IMR-90 (cell line): ENCODE results near the gene VDAC2. TPM values are rescaled to one million over a fixed set of nuclear protein-coding genes. Genes with fewer than 3 reads are reported as not detected.

Experiments
- ATAC-seq: fragments of 200-7000 bp; cut with Tn5 transposase; 2 replicates; pipeline ENCODE4 v1.9.1; 2020; ENCODE audit warnings: low read depth, mild to moderate bottlenecking, moderate library complexity
- BruUV-seq: library from RNA; stranded (reverse); fragments of 400-500 nt; replicated peaks from 2 replicates; lab custom pipeline; 2021; lab: Mats Ljungman, UMichigan
- CTCF ChIA-PET: fragments of 300-600 bp; formaldehyde crosslinking; extraction: SDS; loops from one replicate; lab custom pipeline; 2021; ENCODE audit warnings: antibody characterized with exemption; lab: Yijun Ruan, JAX
- POLR2A ChIA-PET: fragments of 300-600 bp; sonication (Branson Sonifier 250); formaldehyde crosslinking; loops from one replicate; lab custom pipeline; 2022; ENCODE audit warnings: antibody characterized with exemption; ENCODE audit not compliant: unreplicated experiment; lab: Charles Lee
- DNase-seq: peaks from one replicate; pipeline ENCODE4 v3.0.0; 2013
- H2AFZ ChIP-seq: replicated peaks from 2 replicates; pipeline ENCODE3; 2013; ENCODE audit warnings: low read length, mild to moderate bottlenecking; ENCODE audit not compliant: poor library complexity
- H2AK5ac ChIP-seq: 2 replicates; pipeline ENCODE4 v1.6.1; 2013; ENCODE audit warnings: low read depth, low read length, inconsistent platforms
- H2AK9ac ChIP-seq: replicated peaks from 2 replicates; pipeline ENCODE3; 2013; ENCODE audit warnings: mild to moderate bottlenecking, low read depth, low read length, moderate library complexity; ENCODE audit not compliant: poor library complexity
- H2BK120ac ChIP-seq: 2 replicates; pipeline ENCODE4 v1.6.1; 2013; ENCODE audit warnings: low read depth, low read length, inconsistent platforms
- H2BK15ac ChIP-seq: 3 replicates; pipeline ENCODE4 v1.6.1; 2013; ENCODE audit warnings: low read depth, low read length, inconsistent platforms
- H2BK20ac ChIP-seq: 2 replicates; pipeline ENCODE4 v1.6.1; 2013; ENCODE audit warnings: low read depth, mild to moderate bottlenecking, inconsistent platforms, low read length, moderate library complexity
- H2BK5ac ChIP-seq: 2 replicates; pipeline ENCODE4 v1.6.1; 2013; ENCODE audit warnings: mild to moderate bottlenecking, low read depth, low read length, inconsistent platforms; ENCODE audit not compliant: poor library complexity, severe bottlenecking
- H3K14ac ChIP-seq: replicated peaks from 2 replicates; pipeline ENCODE4 v1.6.1; 2013; ENCODE audit warnings: low read depth, low read length, inconsistent platforms
- H3K18ac ChIP-seq: 2 replicates; pipeline ENCODE4 v1.6.1; 2013; ENCODE audit warnings: low read depth, low read length, control low read depth
- H3K23ac ChIP-seq: 2 replicates; pipeline ENCODE4 v1.6.1; 2013; ENCODE audit warnings: low read depth, low read length, inconsistent platforms
- H3K27ac ChIP-seq: 2 replicates; pipeline ENCODE4 v1.5.1; 2013; ENCODE audit warnings: mild to moderate bottlenecking, control low read depth, low read length; ENCODE audit not compliant: insufficient read depth
- H3K27me3 ChIP-seq: 2 replicates; pipeline ENCODE4 v1.6.1; 2013; ENCODE audit warnings: low read length; ENCODE audit not compliant: control insufficient read depth, insufficient read depth
- H3K36me3 ChIP-seq: 2 replicates; pipeline ENCODE4 v1.6.1; 2013; ENCODE audit warnings: low read length, mixed read lengths; ENCODE audit not compliant: control insufficient read depth, insufficient read depth
- H3K4ac ChIP-seq: 2 replicates; pipeline ENCODE4 v1.6.1; 2013; ENCODE audit warnings: low read depth, low read length, inconsistent platforms
- H3K4me1 ChIP-seq: 2 replicates; pipeline ENCODE4 v1.6.1; 2013; ENCODE audit warnings: low read length, mixed read lengths; ENCODE audit not compliant: control insufficient read depth, insufficient read depth
- H3K4me2 ChIP-seq: 2 replicates; pipeline ENCODE4 v1.6.1; 2013; ENCODE audit warnings: low read depth, mild to moderate bottlenecking, control low read depth, low read length, moderate library complexity
- H3K4me3 ChIP-seq: 2 replicates; pipeline ENCODE4 v1.5.1; 2013; ENCODE audit warnings: low read depth, mild to moderate bottlenecking, control low read depth, low read length, moderate library complexity; ENCODE audit not compliant: insufficient read depth
- H3K56ac ChIP-seq: 2 replicates; pipeline ENCODE4 v1.6.1; 2013; ENCODE audit warnings: low read length, inconsistent platforms; ENCODE audit not compliant: insufficient read depth; ENCODE audit errors: extremely low read depth
- H3K79me1 ChIP-seq, 2 experiments: 2 replicates each; pipeline ENCODE4 v1.6.1; 2013; ENCODE audit warnings: low read length in 2 of 2, inconsistent platforms in 1 of 2, low read depth in 1 of 2
- H3K9ac ChIP-seq: 2 replicates; pipeline ENCODE4 v1.6.1; 2013; ENCODE audit warnings: low read depth, low read length, control low read depth
- H3K9me1 ChIP-seq: 2 replicates; pipeline ENCODE4 v1.6.1; 2013; ENCODE audit warnings: low read length, inconsistent platforms; ENCODE audit not compliant: insufficient read depth
- H3K9me3 ChIP-seq: 2 replicates; pipeline ENCODE4 v1.6.1; 2013; ENCODE audit warnings: low read length; ENCODE audit not compliant: control insufficient read depth, insufficient read depth
- H4K20me1 ChIP-seq: 2 replicates; pipeline ENCODE4 v1.6.1; 2013; ENCODE audit warnings: low read length, inconsistent platforms; ENCODE audit not compliant: insufficient read depth
- H4K5ac ChIP-seq: 2 replicates; pipeline ENCODE4 v1.6.1; 2013; ENCODE audit warnings: mild to moderate bottlenecking, low read depth, low read length, control low read depth
- H4K8ac ChIP-seq, 2 experiments: 2 replicates each; pipeline ENCODE4 v1.6.1; 2013; ENCODE audit warnings: low read depth in 2 of 2, low read length in 2 of 2, control low read depth in 1 of 2, inconsistent platforms in 1 of 2
- H4K91ac ChIP-seq: 2 replicates; pipeline ENCODE4 v1.6.1; 2013; ENCODE audit warnings: low read depth, low read length, inconsistent platforms; ENCODE audit not compliant: insufficient read depth
- BHLHE40 ChIP-seq: fragments of 150-350 bp; IDR thresholded peaks from 2 replicates; pipeline ENCODE4 v1.6.1; 2016; ENCODE audit warnings: mild to moderate bottlenecking, low read depth, low read length
- CEBPB ChIP-seq: IDR thresholded peaks from 2 replicates; pipeline ENCODE4 v1.6.1; 2012; ENCODE audit warnings: low read depth, low read length, improper control_type of control experiment
- FOS ChIP-seq: fragments of 150-350 bp; IDR thresholded peaks from 2 replicates; pipeline ENCODE4 v1.6.1; 2016; ENCODE audit warnings: low read depth, low read length
- MAZ ChIP-seq: IDR thresholded peaks from 2 replicates; pipeline ENCODE4 v1.6.1; 2012; ENCODE audit warnings: low read depth, mild to moderate bottlenecking, low read length, improper control_type of control experiment, moderate library complexity, borderline replicate concordance
- MXI1 ChIP-seq: IDR thresholded peaks from 2 replicates; pipeline ENCODE4 v1.6.1; 2012; ENCODE audit warnings: low read depth, mild to moderate bottlenecking, low read length, moderate library complexity, borderline replicate concordance
- NFE2L2 ChIP-seq: fragments of 150-350 bp; IDR thresholded peaks from 2 replicates; pipeline ENCODE4 v1.6.1; 2016; ENCODE audit warnings: low read depth, mild to moderate bottlenecking, low read length
- RAD21 ChIP-seq: IDR thresholded peaks from 2 replicates; pipeline ENCODE4 v1.6.1; 2012; ENCODE audit warnings: low read length, improper control_type of control experiment
- RFX5 ChIP-seq: IDR thresholded peaks from 2 replicates; pipeline ENCODE4 v1.8.0; 2012; ENCODE audit warnings: low read depth, mild to moderate bottlenecking, low read length, moderate library complexity
- SMC3 ChIP-seq: fragments of 150-350 bp; IDR thresholded peaks from 2 replicates; pipeline ENCODE4 v1.6.1; 2016; ENCODE audit warnings: low read depth, mild to moderate bottlenecking, antibody characterized with exemption, low read length, moderate library complexity
- WGBS, 2 experiments: methylation state at CpG; one replicate each; pipeline versions ENCODE4 v1.1.5 to v1.1.7; 2013; ENCODE audit warnings: missing lambda C conversion rate in 2 of 2; ENCODE audit not compliant: insufficient read length in 1 of 2; ENCODE audit errors: extremely low coverage in 2 of 2; 5-methylcytosine and 5-hydroxymethylcytosine counted together
- dilution Hi-C: fragments of 300-500 bp; cut with HindIII; formaldehyde crosslinking; loops from one replicate; pipeline ENCODE4 v1.14.3; 2018; ENCODE audit warnings: low sequenced_read_pairs; ENCODE audit not compliant: unreplicated experiment
- in situ Hi-C: fragments of 300-500 bp; cut with MboI; formaldehyde crosslinking; loops from 3 replicates; pipeline ENCODE4 v1.14.3; 2019; ENCODE audit warnings: low sequenced_read_pairs, inconsistent platforms, mixed read lengths
- intact Hi-C: fragments of 100-400 bp; cut with micrococcal nuclease; formaldehyde crosslinking; loops from 2 replicates; pipeline ENCODE4 v1.10.0; 2022
- polyA plus RNA-seq, 3 experiments: library from polyadenylated mRNA; depleted of rRNA; stranded (reverse); fragments of >200 nt; gene quantifications; 2 replicates each; pipeline ENCODE4 v1.2.3, GENCODE V29; 2012; ENCODE audit warnings: low replicate concordance in 1 of 3
- total RNA-seq: library from RNA; depleted of rRNA; stranded (reverse); fragments of >200 nt; gene quantifications from 2 replicates; pipeline ENCODE4 v1.2.3, GENCODE V29; 2012

The VDAC2 gene
- total and polyA plus RNA-seq, 2 of the 4 experiments (the other 2 are of a cell fraction), result 122 to 139 TPM

DNA sequence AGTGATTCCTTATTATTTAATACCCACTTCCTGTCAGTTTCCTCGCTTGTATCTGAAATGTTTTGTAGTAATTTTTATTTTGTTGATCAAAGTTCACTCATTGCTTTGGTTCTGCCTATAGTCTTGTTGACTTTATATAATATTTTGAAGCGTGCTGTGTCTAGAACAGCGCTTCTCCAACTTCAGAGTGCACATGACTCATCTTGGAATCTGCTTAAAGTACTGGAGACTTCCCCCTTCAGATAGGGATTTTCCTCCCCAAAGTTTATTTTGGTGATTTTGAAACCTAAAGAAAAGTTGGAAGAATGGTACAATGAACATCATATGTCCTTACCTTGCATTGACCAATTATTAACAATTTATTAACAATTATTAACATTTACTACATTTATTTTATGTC is 19.4 kb downstream of the VDAC2 start:
- Histone ChIP-seq H4K8ac (no peak overlapping the region), H2AFZ (no peak overlapping the region), H3K4me2 (no peak overlapping the region), H3K9me1 (peaks cover 14% of the 10 kb centered on the region), H3K18ac (no peak overlapping the region), H3K79me1 (peaks cover 4 to 48% of the 10 kb centered on the region in 2 experiments; a peak in 3 of 4 replicates), H2BK5ac (peak overlapping the region; percentile 59), H3K36me3 (peaks cover 28% of the 10 kb centered on the region), H2AK9ac (no peak overlapping the region), H2BK15ac (no peak overlapping the region), H3K27me3 (no peaks in the 10 kb centered on the region), H3K9ac (no peak overlapping the region), H3K4me1 (peaks cover 26% of the 10 kb centered on the region), H3K23ac (no peak overlapping the region), H3K4me3 (no peak overlapping the region), H3K9me3 (no peaks in the 10 kb centered on the region), H3K14ac (no peak overlapping the region), H4K20me1 (peaks cover 64% of the 10 kb centered on the region), H4K91ac (no peak overlapping the region), H3K4ac (no peak overlapping the region), H3K56ac (no peak overlapping the region), H4K5ac (no peak overlapping the region), H2BK20ac (no peak overlapping the region), H2AK5ac (no peak overlapping the region), H2BK120ac (no peak overlapping the region), H3K27ac (no peak overlapping the region)
- peak; percentile 71 for DNase-seq
- POLR2A ChIA-PET, result no interaction called here
- TF ChIP-seq RAD21, result no peak
- no peak for TF ChIP-seq SMC3
- no peak for TF ChIP-seq NFE2L2
- TF ChIP-seq CEBPB, result no peak
- TF ChIP-seq FOS, result 0 out of 2 replicates have a peak, but pooled peaks have one; percentile 37
- TF ChIP-seq RFX5, result no peak
- TF ChIP-seq MAZ, result no peak
- peak; percentile 22; the same call in 1 of the 2 replicates for TF ChIP-seq BHLHE40
- TF ChIP-seq MXI1, result no peak
- no peak for ATAC-seq
- dilution Hi-C loops, result no loop called here
- CTCF ChIA-PET, result interaction anchor here (0.6 to 1.6 kb wide), 6 partner anchors 38 to 73 kb away, joined by 3 to 6 read pairs (median 4); no protein-coding TSS in a partner anchor
- intact Hi-C loops, result loop anchor here (1.0 to 10.0 kb wide), 5 partner anchors 42 to 1085 kb away; partner anchors contain the start of gene KAT6B
- in situ Hi-C loops, result loop anchor here (5.0 to 10.0 kb wide), 4 partner anchors 43 to 985 kb away; partner anchors contain the start of gene SAMD8
- WGBS, 2 experiments, result no CpG with 5 or more reads among the region's 3 CpGs
- BruUV-seq, result no TSS peak
